Smooth muscle cell (in vitro differentiated cells): ENCODE results near the gene MYO15B. TPM values are rescaled to one million over a fixed set of nuclear protein-coding genes. Genes with fewer than 3 reads are reported as not detected.
A peak's percentile ranks its signal among the peaks of the same experiment; 100 is the strongest.

Experiments used
- DNase-seq: peaks from one replicate; lab custom pipeline; 2025; ENCODE audit not compliant: unreplicated experiment; lab: John Stamatoyannopoulos, UW
- H2AFZ ChIP-seq: fragments of 200-600 bp; sonication (generic); 2 replicates; pipeline ENCODE4 v1.6.0; 2016; ENCODE audit warnings: antibody characterized with exemption, low read depth, mild to moderate bottlenecking
- H3F3A ChIP-seq: fragments of 200-600 bp; sonication (generic); 2 replicates; pipeline ENCODE4 v1.6.0; 2017; ENCODE audit warnings: antibody characterized with exemption, low read depth
- H3K27ac ChIP-seq: fragments of 200-600 bp; sonication (generic); 2 replicates; pipeline ENCODE4 v1.5.1; 2016; ENCODE audit warnings: low read depth, mild to moderate bottlenecking
- H3K27me3 ChIP-seq: fragments of 200-600 bp; sonication (generic); 2 replicates; pipeline ENCODE4 v1.6.1; 2016; ENCODE audit warnings: low read depth, mild to moderate bottlenecking
- H3K36me3 ChIP-seq: fragments of 200-600 bp; sonication (generic); 2 replicates; pipeline ENCODE4 v1.5.1; 2016; ENCODE audit warnings: low read depth
- H3K4me1 ChIP-seq: fragments of 200-600 bp; sonication (generic); 2 replicates; pipeline ENCODE4 v1.5.1; 2016; ENCODE audit warnings: low read depth
- H3K4me2 ChIP-seq: fragments of 200-600 bp; sonication (generic); 2 replicates; pipeline ENCODE4 v1.6.0; 2016; ENCODE audit warnings: mild to moderate bottlenecking
- H3K4me3 ChIP-seq: fragments of 200-600 bp; sonication (generic); 2 replicates; pipeline ENCODE4 v1.5.1; 2016; ENCODE audit warnings: mild to moderate bottlenecking
- H3K79me2 ChIP-seq: fragments of 200-600 bp; sonication (generic); 2 replicates; pipeline ENCODE4 v1.6.0; 2016; ENCODE audit warnings: low read depth, mild to moderate bottlenecking
- H3K9ac ChIP-seq: fragments of 200-600 bp; sonication (generic); 2 replicates; pipeline ENCODE4 v1.6.0; 2016; ENCODE audit warnings: low read depth
- H3K9me3 ChIP-seq: fragments of 200-600 bp; sonication (generic); replicated peaks from 2 replicates; pipeline ENCODE4 v1.5.1; 2016; ENCODE audit warnings: low read depth
- H4K20me1 ChIP-seq: fragments of 200-600 bp; sonication (generic); 2 replicates; pipeline ENCODE4 v1.6.0; 2016; ENCODE audit warnings: low read depth
- CTCF ChIP-seq: fragments of 200-600 bp; sonication (generic); IDR thresholded peaks from 2 replicates; pipeline ENCODE4 v1.5.1; 2017; ENCODE audit warnings: borderline replicate concordance, mild to moderate bottlenecking, antibody characterized with exemption; ENCODE audit not compliant: insufficient read depth, poor library complexity, severe bottlenecking
- WGBS: methylation state at CpG from one replicate; pipeline ENCODE4 v1.1.7; 2016; ENCODE audit warnings: low lambda C conversion rate; 5-methylcytosine and 5-hydroxymethylcytosine counted together
- polyA plus RNA-seq: library from polyadenylated mRNA; unstranded; fragments of >200 nt; fragmentation: Nextera tagmentation; extraction: Ambion mirVana; gene quantifications from 2 replicates; pipeline ENCODE4 v1.2.1, GENCODE V29; 2016
- total RNA-seq: library from RNA; depleted of rRNA; stranded (reverse); fragments of >200 nt; gene quantifications from 2 replicates; pipeline ENCODE4 v1.2.3, GENCODE V29; 2014

The MYO15B gene
- total and polyA plus RNA-seq, 2 experiments from 2014 or later = 14.7 to 17.5 TPM

- Histone ChIP-seq H3K4me3 (no peak overlapping the region), H3F3A (no peaks in the 10 kb centered on the region), H3K9ac (no peak overlapping the region), H3K4me1 (no peaks in the 10 kb centered on the region), H4K20me1 (no peaks in the 10 kb centered on the region), H3K36me3 (no peaks in the 10 kb centered on the region), H3K27ac (no peak overlapping the region), H2AFZ (no peak overlapping the region), H3K79me2 (no peaks in the 10 kb centered on the region), H3K4me2 (no peak overlapping the region), H3K9me3 (no peaks in the 10 kb centered on the region), H3K27me3 (no peaks in the 10 kb centered on the region)
- WGBS = 97% methylated on average over 35 of the region's 35 CpGs
- DNase-seq = no peak
- TF ChIP-seq CTCF = no peak
Observed at GRCh38 chr17:75570034-75570676, 17.4 kb upstream of the MYO15B start.

GRCh38 chr17:75570772-75571171 lies 16.8 kb upstream of the MYO15B start:
- Histone ChIP-seq H3K27ac (no peak overlapping the region), H3K4me2 (no peak overlapping the region), H3F3A (no peaks in the 10 kb centered on the region), H3K4me3 (no peak overlapping the region), H3K9ac (no peak overlapping the region), H3K79me2 (no peaks in the 10 kb centered on the region), H3K4me1 (no peaks in the 10 kb centered on the region), H3K9me3 (no peaks in the 10 kb centered on the region), H3K36me3 (no peaks in the 10 kb centered on the region), H3K27me3 (no peaks in the 10 kb centered on the region), H4K20me1 (no peaks in the 10 kb centered on the region), H2AFZ (peak overlapping the region; percentile 62)
- no peak for DNase-seq
- 89% methylated on average over 11 of the region's 11 CpGs for WGBS
- no peak for TF ChIP-seq CTCF

- WGBS = 84% methylated on average over 14 of the region's 15 CpGs
- no peak overlapping the region for H3K4me3 ChIP-seq
- H2AFZ ChIP-seq = peak overlapping the region; percentile 62
- no peaks in the 10 kb centered on the region for H3F3A ChIP-seq
- no peaks in the 10 kb centered on the region for H4K20me1 ChIP-seq
- no peaks in the 10 kb centered on the region for H3K36me3 ChIP-seq
- H3K4me1 ChIP-seq = no peaks in the 10 kb centered on the region
- no peak for TF ChIP-seq CTCF
- no peak for DNase-seq
- H3K27me3 ChIP-seq = no peaks in the 10 kb centered on the region
- H3K9ac ChIP-seq = no peak overlapping the region
- no peak overlapping the region for H3K4me2 ChIP-seq
- peak overlapping the region; percentile 33 for H3K27ac ChIP-seq
- no peaks in the 10 kb centered on the region for H3K79me2 ChIP-seq
- no peaks in the 10 kb centered on the region for H3K9me3 ChIP-seq
Observed at GRCh38 chr17:75571197-75571884, 16.3 kb upstream of the MYO15B start.

- H3K4me1 ChIP-seq = no peaks in the 10 kb centered on the region
- H3K9ac ChIP-seq = no peak overlapping the region
- H3K4me3 ChIP-seq = no peak overlapping the region
- H4K20me1 ChIP-seq = no peaks in the 10 kb centered on the region
- DNase-seq = no peak
- H3K36me3 ChIP-seq = no peaks in the 10 kb centered on the region
- H3K27ac ChIP-seq = no peak overlapping the region
- H3K27me3 ChIP-seq = no peaks in the 10 kb centered on the region
- H2AFZ ChIP-seq = no peak overlapping the region
- no peaks in the 10 kb centered on the region for H3F3A ChIP-seq
- H3K79me2 ChIP-seq = no peaks in the 10 kb centered on the region
- 94% methylated on average over 16 of the region's 16 CpGs for WGBS
- no peak overlapping the region for H3K4me2 ChIP-seq
- no peak for TF ChIP-seq CTCF
- no peaks in the 10 kb centered on the region for H3K9me3 ChIP-seq
Observed at GRCh38 chr17:75571885-75572215, 15.8 kb upstream of the MYO15B start.
